ENCODE measurements around the gene NME4.

- TF ChIP-seq POLR2AphosphoS5 (IDR thresholded peaks at IDR 0.05; ENCODE audit: low read length), result no peak
- TF ChIP-seq PKNOX1 (IDR thresholded peaks at IDR 0.05), result no peak
- no peak for TF ChIP-seq CTCF (IDR thresholded peaks at IDR 0.05 in 2 of 3, conservative IDR thresholded peaks at IDR 0.05 in 1 of 3; ENCODE audit: control insufficient read depth in 2 of 3, extremely low read depth in 1 of 3, insufficient read depth in 1 of 3, low read depth in 3 of 3, low read length in 3 of 3)
- TF ChIP-seq EZH2 (IDR thresholded peaks at IDR 0.05; ENCODE audit: borderline replicate concordance, control insufficient read depth, low read depth, low read length), result no peak
- no peak for TF ChIP-seq TAF1 (IDR thresholded peaks at IDR 0.05; ENCODE audit: borderline replicate concordance, low read depth, low read length)
These were observed 33.1 kb upstream of the NME4 start for GRCh38 chr16:363766-364490.
